HUES64 (cell line): Measurements from ENCODE around the gene BPIFB1. TPM values are rescaled to one million over a fixed set of nuclear protein-coding genes. Genes with fewer than 3 reads are reported as not detected.

Experiments
- H3K27ac ChIP-seq: 2 replicates; pipeline ENCODE4 v1.7.0; 2013; ENCODE audit warnings: low read depth, low read length, inconsistent platforms
- H3K27me3 ChIP-seq: 2 replicates; pipeline ENCODE4 v1.6.1; 2013; ENCODE audit warnings: mild to moderate bottlenecking, low read length; ENCODE audit not compliant: insufficient read depth
- H3K36me3 ChIP-seq: 2 replicates; pipeline ENCODE4 v1.6.1; 2013; ENCODE audit warnings: mild to moderate bottlenecking, low read length; ENCODE audit not compliant: insufficient read depth
- H3K4me1 ChIP-seq: 2 replicates; pipeline ENCODE4 v1.6.1; 2013; ENCODE audit warnings: mild to moderate bottlenecking, low read length, moderate library complexity; ENCODE audit not compliant: insufficient read depth
- H3K4me3 ChIP-seq: 2 replicates; pipeline ENCODE4 v1.5.1; 2013; ENCODE audit warnings: mild to moderate bottlenecking, low read length, moderate library complexity
- H3K9ac ChIP-seq: 2 replicates; pipeline ENCODE4 v1.6.1; 2013; ENCODE audit warnings: mild to moderate bottlenecking, low read depth, low read length
- H3K9me3 ChIP-seq: 2 replicates; pipeline ENCODE4 v1.6.1; 2013; ENCODE audit warnings: low read depth, low read length; ENCODE audit not compliant: insufficient read depth
- WGBS: fragments of 150-250, 120-280 bp; methylation state at CpG from one replicate; pipeline ENCODE4 v1.1.7; 2013; ENCODE audit warnings: missing lambda C conversion rate; 5-methylcytosine and 5-hydroxymethylcytosine counted together
- polyA plus RNA-seq, 2 experiments: library from polyadenylated mRNA; stranded (reverse); fragments of 50-300 nt; gene quantifications; one replicate each; pipeline ENCODE4 v1.2.3, GENCODE V29; 2013

The BPIFB1 gene, protein sequence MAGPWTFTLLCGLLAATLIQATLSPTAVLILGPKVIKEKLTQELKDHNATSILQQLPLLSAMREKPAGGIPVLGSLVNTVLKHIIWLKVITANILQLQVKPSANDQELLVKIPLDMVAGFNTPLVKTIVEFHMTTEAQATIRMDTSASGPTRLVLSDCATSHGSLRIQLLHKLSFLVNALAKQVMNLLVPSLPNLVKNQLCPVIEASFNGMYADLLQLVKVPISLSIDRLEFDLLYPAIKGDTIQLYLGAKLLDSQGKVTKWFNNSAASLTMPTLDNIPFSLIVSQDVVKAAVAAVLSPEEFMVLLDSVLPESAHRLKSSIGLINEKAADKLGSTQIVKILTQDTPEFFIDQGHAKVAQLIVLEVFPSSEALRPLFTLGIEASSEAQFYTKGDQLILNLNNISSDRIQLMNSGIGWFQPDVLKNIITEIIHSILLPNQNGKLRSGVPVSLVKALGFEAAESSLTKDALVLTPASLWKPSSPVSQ
- polyA plus RNA-seq (2013, experiment 1 of 2) = not detected
- polyA plus RNA-seq (2013, experiment 2 of 2) = not detected

DNA sequence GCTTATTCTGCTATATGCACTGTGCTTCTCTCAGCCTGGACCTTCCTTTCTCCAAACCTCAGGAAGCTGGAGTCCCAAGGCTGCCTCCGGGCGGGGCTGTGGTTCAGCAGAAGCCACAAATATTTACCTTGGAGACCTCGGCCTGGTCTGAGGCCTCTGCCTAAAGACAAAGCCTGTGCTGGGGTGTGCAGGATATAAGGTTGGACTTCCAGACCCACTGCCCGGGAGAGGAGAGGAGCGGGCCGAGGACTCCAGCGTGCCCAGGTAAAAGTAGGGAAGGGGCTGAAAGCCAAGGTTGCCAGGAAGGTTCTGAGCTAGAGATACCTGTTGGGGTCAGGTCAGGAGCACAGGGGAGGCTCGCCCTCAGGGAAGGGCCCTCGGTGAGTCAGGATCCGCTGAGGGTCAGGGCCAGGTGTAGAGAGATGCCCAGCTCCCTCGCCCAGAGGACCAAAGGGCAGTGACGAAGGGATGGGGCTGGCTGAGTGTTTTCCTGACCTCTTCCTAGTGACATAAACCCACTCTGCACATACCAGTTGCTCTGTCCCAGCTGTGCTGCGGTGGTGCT, at the start of gene BPIFB1:
TSS of gene BPIFB1 (plus strand) at position 224 of the 565 bp plus-strand sequence. CDS start 2,860 bp downstream, outside the sequence.
- Histone ChIP-seq H3K36me3 (no peaks in the 10 kb centered on the region), H3K9ac (no peak within 1 kb of the TSS)

DNA sequence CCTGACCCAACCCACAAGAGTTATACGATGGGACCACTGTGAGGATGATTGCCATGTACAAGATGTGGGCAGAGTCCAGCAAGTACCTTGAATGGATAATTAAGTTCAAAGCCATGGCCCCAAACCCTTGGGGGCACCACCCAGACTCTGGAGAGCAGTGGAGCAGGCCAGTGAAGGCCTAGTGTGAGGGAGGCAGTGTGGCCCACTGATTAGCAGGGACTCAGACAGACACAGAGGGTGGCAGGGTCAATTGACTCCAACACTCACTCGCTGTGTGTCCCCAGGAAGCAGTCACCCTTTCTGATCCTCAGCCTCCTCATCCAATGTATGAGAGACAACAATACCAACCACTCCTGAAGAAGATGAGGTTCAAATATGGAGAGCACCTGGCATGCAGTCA, 49.0 kb upstream of the BPIFB1 start:
- no peak overlapping the region for H3K9ac ChIP-seq
- no peaks in the 10 kb centered on the region for H3K36me3 ChIP-seq
- no peaks in the 10 kb centered on the region for H3K4me1 ChIP-seq
- no peaks in the 10 kb centered on the region for H3K9me3 ChIP-seq
- no peak overlapping the region for H3K27ac ChIP-seq
- 84% methylated on average over 2 of the region's 2 CpGs for WGBS
- H3K27me3 ChIP-seq = no peaks in the 10 kb centered on the region; the same call in 1 of the 2 replicates
- no peak overlapping the region for H3K4me3 ChIP-seq

More for the DNA sequence above, at the start of gene BPIFB1:
- H3K4me1 ChIP-seq = peaks cover 3% of the 10 kb centered on the region
- H3K9me3 ChIP-seq = no peaks in the 10 kb centered on the region
- no peak within 1 kb of the TSS for H3K4me3 ChIP-seq
- H3K27me3 ChIP-seq = no peaks in the 10 kb centered on the region
- H3K27ac ChIP-seq = no peak within 1 kb of the TSS
- 92% methylated on average over 13 of the region's 13 CpGs for WGBS

DNA sequence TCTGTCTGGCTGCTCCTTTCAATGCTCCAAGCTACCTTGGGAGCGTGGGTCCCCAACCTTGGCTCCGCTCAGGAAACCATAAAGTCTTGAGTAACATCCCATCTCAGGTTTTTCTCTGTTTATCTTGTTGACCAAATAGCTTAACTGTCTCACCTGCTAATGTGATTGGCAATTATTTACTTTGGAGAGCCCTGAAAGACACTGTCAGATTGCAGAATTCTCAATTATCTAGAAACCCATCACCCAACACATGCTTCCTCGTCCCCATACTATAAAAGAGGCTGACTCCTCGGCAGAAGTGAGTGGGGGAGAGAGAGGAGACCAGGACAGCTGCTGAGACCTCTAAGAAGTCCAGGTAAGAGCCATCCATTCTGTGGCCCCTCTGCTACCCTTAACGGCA, 47.3 kb upstream of the BPIFB1 start, which contains the start of gene BPIFA1:
TSS of gene BPIFA1 (plus strand) at position 301 of the 400 bp plus-strand sequence. CDS start 1,716 bp downstream, outside the sequence.
- H3K4me3 ChIP-seq = no peak within 1 kb of the TSS
- H3K4me1 ChIP-seq = no peaks in the 10 kb centered on the region
- no peaks in the 10 kb centered on the region for H3K9me3 ChIP-seq
- no peaks in the 10 kb centered on the region for H3K36me3 ChIP-seq
- H3K9ac ChIP-seq = no peak within 1 kb of the TSS
- no peak within 1 kb of the TSS for H3K27ac ChIP-seq
- WGBS = 87% methylated on average over 4 of the region's 5 CpGs
- H3K27me3 ChIP-seq = no peaks in the 10 kb centered on the region; the same call in 1 of the 2 replicates

DNA sequence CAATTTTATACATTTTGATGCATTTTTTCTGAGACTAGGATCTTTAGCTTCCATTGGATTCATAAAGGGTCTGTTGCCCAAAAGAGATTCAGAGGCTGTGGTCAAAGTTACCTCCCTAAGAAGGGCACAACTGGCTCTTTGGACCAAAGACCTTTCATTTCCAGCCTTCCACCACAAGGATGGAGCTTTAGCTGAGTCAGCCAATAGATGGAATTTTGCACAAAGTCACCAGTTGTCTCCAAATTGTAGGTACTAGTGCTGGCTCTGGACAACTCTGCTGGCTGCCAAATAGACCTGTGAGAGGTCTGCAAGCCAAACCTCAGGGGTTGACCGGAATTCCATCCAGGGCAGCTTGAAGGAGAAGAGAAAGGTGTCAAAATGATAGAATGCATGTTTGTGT, 46.7 kb upstream of the BPIFB1 start:
- Histone ChIP-seq H3K4me1 (no peaks in the 10 kb centered on the region), H3K9ac (no peak overlapping the region), H3K9me3 (no peaks in the 10 kb centered on the region), H3K4me3 (no peak overlapping the region), H3K27ac (no peak overlapping the region), H3K27me3 (no peaks in the 10 kb centered on the region; the same call in 1 of the 2 replicates), H3K36me3 (no peaks in the 10 kb centered on the region)
- 88% methylated on average over 1 of the region's 1 CpG for WGBS

DNA sequence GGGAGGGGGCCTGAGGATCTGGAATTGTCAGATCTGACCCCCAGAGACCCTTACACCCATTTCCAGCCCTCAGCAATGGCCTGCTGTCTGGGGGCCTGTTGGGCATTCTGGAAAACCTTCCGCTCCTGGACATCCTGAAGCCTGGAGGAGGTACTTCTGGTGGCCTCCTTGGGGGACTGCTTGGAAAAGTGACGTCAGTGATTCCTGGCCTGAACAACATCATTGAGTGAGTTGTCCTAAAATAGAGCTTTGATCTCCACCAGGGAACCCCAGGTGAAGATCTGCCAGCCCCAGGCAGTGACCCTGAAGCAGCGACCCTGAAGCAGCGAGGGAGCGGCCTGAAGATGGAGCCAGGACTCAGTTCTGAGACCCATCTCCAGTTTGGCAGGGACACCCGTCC, 45.0 kb upstream of the BPIFB1 start:
- no peak overlapping the region for H3K27ac ChIP-seq
- H3K9me3 ChIP-seq = no peaks in the 10 kb centered on the region
- H3K4me3 ChIP-seq = no peak overlapping the region
- H3K4me1 ChIP-seq = no peaks in the 10 kb centered on the region
- no peaks in the 10 kb centered on the region for H3K36me3 ChIP-seq
- 89% methylated on average over 6 of the region's 6 CpGs for WGBS
- no peak overlapping the region for H3K9ac ChIP-seq
- no peaks in the 10 kb centered on the region; the same call in 1 of the 2 replicates for H3K27me3 ChIP-seq

DNA sequence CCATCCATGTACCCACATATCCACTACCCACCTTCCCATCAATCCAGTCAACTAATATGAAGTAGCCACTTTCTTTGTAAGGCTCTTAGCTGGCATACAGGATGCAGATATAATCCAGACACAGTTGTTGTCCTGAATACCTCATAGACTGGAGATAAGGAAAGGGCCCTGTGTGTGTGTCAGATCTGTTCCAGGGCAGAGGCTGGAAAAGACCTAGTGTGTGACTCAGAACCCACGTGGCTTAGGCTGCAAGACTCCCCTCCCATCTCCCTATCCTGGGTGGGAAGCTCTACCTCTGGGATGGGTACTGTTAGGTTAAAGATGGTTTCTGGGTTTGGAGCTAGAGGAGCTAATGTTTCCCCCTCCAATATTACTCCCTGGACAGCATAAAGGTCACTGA, 43.6 kb upstream of the BPIFB1 start:
- WGBS = no CpG with 5 or more reads among the region's 1 CpG

DNA sequence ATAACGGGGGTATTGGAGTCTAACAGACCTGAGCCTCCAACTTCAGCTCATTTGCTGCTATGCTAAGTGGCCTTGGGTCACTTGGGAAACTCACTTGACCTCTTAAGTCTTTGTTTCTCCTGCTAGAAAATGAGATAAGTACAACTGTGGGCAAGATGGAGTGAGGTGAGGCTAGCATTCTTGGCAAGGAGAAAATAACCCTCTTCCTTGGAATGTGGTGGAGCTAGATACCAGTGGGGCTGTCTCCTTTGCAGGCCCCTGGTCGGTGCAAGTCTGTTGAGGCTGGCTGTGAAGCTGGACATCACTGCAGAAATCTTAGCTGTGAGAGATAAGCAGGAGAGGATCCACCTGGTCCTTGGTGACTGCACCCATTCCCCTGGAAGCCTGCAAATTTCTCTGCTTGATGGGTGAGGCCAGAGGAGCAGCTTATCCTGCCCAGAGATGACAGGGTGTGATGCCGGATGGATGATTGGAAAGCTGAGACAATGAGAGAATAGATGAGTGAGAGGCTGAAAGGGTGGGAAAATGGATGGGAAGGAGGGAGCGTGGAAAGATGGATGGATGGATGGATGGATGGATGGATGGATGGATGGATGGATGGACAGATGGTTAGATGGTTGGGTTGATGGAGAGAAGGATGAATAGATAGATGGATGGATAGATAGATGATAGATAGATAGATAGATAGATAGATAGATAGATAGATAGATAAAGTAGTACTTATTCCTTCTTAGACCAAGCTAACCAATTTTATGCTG, 42.9 kb upstream of the BPIFB1 start:
- H3K27me3 ChIP-seq = no peaks in the 10 kb centered on the region; the same call in 1 of the 2 replicates
- no peaks in the 10 kb centered on the region for H3K9me3 ChIP-seq
- H3K9ac ChIP-seq = no peak overlapping the region
- no peak overlapping the region for H3K27ac ChIP-seq
- 84% methylated on average over 4 of the region's 4 CpGs for WGBS
- no peak overlapping the region for H3K4me3 ChIP-seq
- no peaks in the 10 kb centered on the region for H3K36me3 ChIP-seq
- no peaks in the 10 kb centered on the region for H3K4me1 ChIP-seq

More for the DNA sequence above, 43.6 kb upstream of the BPIFB1 start:
- H3K4me3 ChIP-seq = no peak overlapping the region
- no peak overlapping the region for H3K9ac ChIP-seq
- no peaks in the 10 kb centered on the region for H3K4me1 ChIP-seq
- no peaks in the 10 kb centered on the region for H3K36me3 ChIP-seq
- no peaks in the 10 kb centered on the region; the same call in 1 of the 2 replicates for H3K27me3 ChIP-seq
- H3K9me3 ChIP-seq = no peaks in the 10 kb centered on the region
- H3K27ac ChIP-seq = no peak overlapping the region

DNA sequence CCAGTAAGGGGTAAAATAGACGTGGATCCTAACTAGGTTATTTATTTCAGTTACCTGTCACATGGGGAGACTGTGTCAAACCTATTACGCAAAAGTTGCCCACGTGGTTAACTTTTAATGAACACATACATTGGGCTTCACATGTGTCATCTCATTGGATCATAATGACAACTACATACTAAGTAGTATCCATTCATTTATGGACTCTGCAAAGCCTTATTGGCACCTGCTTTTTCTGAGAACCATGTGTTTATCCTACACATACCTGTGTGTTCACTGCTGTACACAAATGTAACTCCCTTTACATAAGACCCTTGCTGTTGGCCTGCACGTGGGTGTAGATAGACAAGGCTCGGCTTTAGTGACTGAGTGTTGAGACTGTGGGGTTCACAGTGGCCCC, 42.1 kb upstream of the BPIFB1 start:
- 76% methylated on average over 5 of the region's 5 CpGs for WGBS

DNA sequence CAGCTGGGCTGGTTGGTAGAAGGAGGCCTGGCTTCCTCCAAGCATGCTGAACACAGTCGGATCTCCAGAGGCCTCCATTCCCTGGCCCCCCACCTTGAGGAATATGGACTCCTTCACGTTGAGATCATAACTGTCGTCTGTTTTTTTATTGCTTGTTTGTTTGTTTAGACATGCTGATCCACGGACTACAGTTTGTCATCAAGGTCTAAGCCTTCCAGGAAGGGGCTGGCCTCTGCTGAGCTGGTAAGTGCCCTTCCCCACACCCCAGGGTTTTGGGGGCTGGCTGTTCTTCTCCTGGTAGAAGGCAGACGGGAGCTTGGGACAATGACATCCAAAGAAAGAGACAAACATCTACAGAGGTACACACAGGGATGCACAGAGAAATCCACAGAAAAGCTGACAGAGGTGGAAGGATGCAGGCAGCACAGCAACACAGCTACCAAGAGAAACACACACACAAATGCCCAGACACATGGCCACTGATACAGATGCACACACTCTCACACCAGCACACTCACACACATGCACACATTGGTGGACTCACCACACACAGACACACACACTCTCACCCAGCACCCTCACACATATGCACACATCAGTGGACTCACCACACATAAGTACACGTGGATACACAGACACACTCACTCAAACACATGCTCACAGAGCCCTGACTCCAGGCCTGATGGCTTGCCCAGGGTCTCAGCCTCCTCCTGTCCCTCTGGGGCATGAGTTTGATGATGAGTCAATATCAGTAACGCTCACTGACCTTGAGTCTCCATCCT, 40.5 kb upstream of the BPIFB1 start:
- no peaks in the 10 kb centered on the region for H3K36me3 ChIP-seq
- H3K9me3 ChIP-seq = no peaks in the 10 kb centered on the region
- H3K4me1 ChIP-seq = no peaks in the 10 kb centered on the region
- no peak overlapping the region for H3K27ac ChIP-seq
- no peaks in the 10 kb centered on the region for H3K27me3 ChIP-seq
- WGBS = 78% methylated on average over 7 of the region's 7 CpGs
- no peak overlapping the region for H3K9ac ChIP-seq
- no peak overlapping the region for H3K4me3 ChIP-seq

More for the DNA sequence above, 42.1 kb upstream of the BPIFB1 start:
- Histone ChIP-seq H3K9ac (no peak overlapping the region), H3K4me1 (no peaks in the 10 kb centered on the region), H3K27ac (no peak overlapping the region), H3K4me3 (no peak overlapping the region), H3K36me3 (no peaks in the 10 kb centered on the region), H3K27me3 (no peaks in the 10 kb centered on the region; the same call in 1 of the 2 replicates), H3K9me3 (no peaks in the 10 kb centered on the region)

DNA sequence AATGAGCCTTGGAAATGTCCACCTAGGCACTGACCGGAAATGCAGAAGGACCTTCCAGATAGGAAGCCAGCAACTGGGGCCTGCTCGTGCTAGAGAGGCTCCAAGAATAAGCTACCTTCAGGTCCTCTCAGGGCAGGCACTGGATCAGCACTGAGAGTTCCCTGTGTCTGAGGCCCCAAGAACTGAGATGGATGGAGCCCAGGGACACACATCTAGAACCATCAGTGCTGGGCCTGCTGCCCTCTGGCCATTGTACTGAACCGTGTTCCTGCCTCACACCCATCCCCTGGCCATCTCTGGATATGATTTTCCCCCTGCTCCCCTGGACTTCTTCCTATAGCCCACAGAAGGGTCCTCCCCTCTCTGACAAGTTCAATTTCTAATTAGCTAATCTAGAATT, 36.9 kb upstream of the BPIFB1 start:
- H3K27me3 ChIP-seq = no peaks in the 10 kb centered on the region
- no peaks in the 10 kb centered on the region for H3K9me3 ChIP-seq
- H3K4me3 ChIP-seq = no peak overlapping the region
- WGBS = 88% methylated on average over 3 of the region's 3 CpGs
- no peak overlapping the region for H3K9ac ChIP-seq
- H3K4me1 ChIP-seq = no peaks in the 10 kb centered on the region
- H3K36me3 ChIP-seq = no peaks in the 10 kb centered on the region
- no peak overlapping the region for H3K27ac ChIP-seq
